WTC11 (cell line): Measurements from ENCODE around the gene MFAP3L. TPM values are rescaled to one million over a fixed set of nuclear protein-coding genes. Genes with fewer than 3 reads are reported as not detected.

ENCODE experiments used
- ATAC-seq: fragments of 200-7000 bp; cut with Tn5 transposase; 2 replicates; pipeline ENCODE4 v1.10.0; 2021; ENCODE audit warnings: mild to moderate bottlenecking, moderate library complexity
- CTCF ChIA-PET: fragments of 300-600 bp; sonication (Branson Sonifier 250); formaldehyde crosslinking; loops from one replicate; lab custom pipeline; 2021; ENCODE audit warnings: antibody characterized with exemption; lab: Charles Lee
- POLR2A ChIA-PET: fragments of 350-600 bp; sonication (Branson Sonifier 250); formaldehyde crosslinking; loops from one replicate; lab custom pipeline; 2021; ENCODE audit warnings: antibody characterized with exemption; lab: Charles Lee
- DNase-seq: peaks from one replicate; pipeline ENCODE4 v3.0.0; 2021; ENCODE audit warnings: low spot score
- H3K27ac Mint-ChIP-seq: 2 replicates; pipeline ENCODE4 v1.8.0; 2021; ENCODE audit warnings: mixed read lengths
- H3K27me3 Mint-ChIP-seq: 2 replicates; pipeline ENCODE4 v1.8.0; 2021; ENCODE audit warnings: low read depth, mild to moderate bottlenecking, moderate library complexity, mixed read lengths
- H3K36me3 Mint-ChIP-seq: 2 replicates; pipeline ENCODE4 v1.8.0; 2021; ENCODE audit warnings: mixed read lengths
- H3K4me1 Mint-ChIP-seq: 2 replicates; pipeline ENCODE4 v1.8.0; 2022; ENCODE audit warnings: mixed read lengths
- H3K4me3 Mint-ChIP-seq: 2 replicates; pipeline ENCODE4 v1.8.0; 2021; ENCODE audit warnings: mild to moderate bottlenecking, moderate library complexity, mixed read lengths
- H3K9me3 Mint-ChIP-seq: 2 replicates; pipeline ENCODE4 v1.8.0; 2021; ENCODE audit warnings: mixed read lengths
- AFF4 ChIP-seq: sonication (generic); formaldehyde crosslinking; IDR thresholded peaks from 2 replicates; pipeline ENCODE4 v1.8.1; 2023; ENCODE audit warnings: mild to moderate bottlenecking, missing genetic modification reagents, borderline replicate concordance
- ATF1 ChIP-seq: sonication (generic); formaldehyde crosslinking; IDR thresholded peaks from 2 replicates; pipeline ENCODE4 v1.8.1; 2023; ENCODE audit warnings: mild to moderate bottlenecking, moderate library complexity, missing genetic modification reagents
- ERG ChIP-seq: fragments of 250-450 bp; sonication (Bioruptor Pico); IDR thresholded peaks from 2 replicates; pipeline ENCODE4 v1.8.0; 2021; ENCODE audit warnings: mild to moderate bottlenecking
- GTF2I ChIP-seq: fragments of 250-450 bp; sonication (Bioruptor Pico); conservative IDR thresholded peaks from 2 replicates; pipeline ENCODE4 v1.4.0; 2021; ENCODE audit warnings: mild to moderate bottlenecking
- NR3C1 ChIP-seq: sonication (generic); formaldehyde crosslinking; conservative IDR thresholded peaks from 2 replicates; pipeline ENCODE4 v1.8.1; 2023; ENCODE audit warnings: low read depth, mild to moderate bottlenecking, missing genetic modification reagents
- PRDM15 ChIP-seq: sonication (generic); formaldehyde crosslinking; IDR thresholded peaks from 2 replicates; pipeline ENCODE4 v1.8.0; 2022; ENCODE audit warnings: missing genetic modification reagents
- TEAD1 ChIP-seq: sonication (generic); formaldehyde crosslinking; IDR thresholded peaks from 2 replicates; pipeline ENCODE4 v1.8.0; 2022; ENCODE audit warnings: mild to moderate bottlenecking, missing genetic modification reagents
- TEAD4 ChIP-seq: sonication (generic); formaldehyde crosslinking; IDR thresholded peaks from 2 replicates; pipeline ENCODE4 v1.8.0; 2022; ENCODE audit warnings: mild to moderate bottlenecking, missing genetic modification reagents
- ZBTB21 ChIP-seq: sonication (generic); formaldehyde crosslinking; IDR thresholded peaks from 2 replicates; pipeline ENCODE4 v1.8.1; 2023; ENCODE audit warnings: mild to moderate bottlenecking, missing genetic modification reagents, borderline replicate concordance
- ZBTB43 ChIP-seq: sonication (generic); formaldehyde crosslinking; IDR thresholded peaks from 2 replicates; pipeline ENCODE4 v1.8.1; 2023; ENCODE audit warnings: mild to moderate bottlenecking, missing genetic modification reagents
- ZNF138 ChIP-seq: sonication (generic); formaldehyde crosslinking; conservative IDR thresholded peaks from 2 replicates; pipeline ENCODE4 v1.8.1; 2022; ENCODE audit warnings: mild to moderate bottlenecking, moderate library complexity, missing genetic modification reagents
- ZNF512 ChIP-seq: sonication (generic); formaldehyde crosslinking; IDR thresholded peaks from 2 replicates; pipeline ENCODE4 v1.8.1; 2022; ENCODE audit warnings: missing genetic modification reagents, borderline replicate concordance
- ZNF671 ChIP-seq: fragments of 250-450 bp; sonication (Bioruptor Pico); IDR thresholded peaks from 2 replicates; pipeline ENCODE4 v1.8.0; 2021; ENCODE audit warnings: mild to moderate bottlenecking
- ZSCAN18 ChIP-seq: fragments of 250-450 bp; sonication (Bioruptor Pico); IDR thresholded peaks from 2 replicates; pipeline ENCODE4 v2.1.2; 2022; ENCODE audit warnings: mild to moderate bottlenecking, moderate library complexity
- total RNA-seq: library from RNA; stranded (reverse); gene quantifications from 3 replicates; pipeline ENCODE4 v1.2.3, GENCODE V29; 2021

MFAP3L gene
- total RNA-seq, 1 experiment from 2014 or later = 31.3 TPM

- Mint-ChIP-seq H3K4me1 (peaks cover 32% of the 10 kb centered on the region), H3K36me3 (no peaks in the 10 kb centered on the region), H3K4me3 (no peak overlapping the region), H3K9me3 (no peaks in the 10 kb centered on the region), H3K27me3 (no peaks in the 10 kb centered on the region), H3K27ac (no peak overlapping the region)
- CTCF ChIA-PET = interaction anchor here (0.9 kb wide), 1 partner anchor 189 kb away, joined by 3 read pairs; no protein-coding TSS in a partner anchor
- POLR2A ChIA-PET = no interaction called here
- no peak for DNase-seq
- TF ChIP-seq ZNF671 (CRISPR knock-in tag) (no peak), PRDM15 (CRISPR knock-in tag) (no peak), GTF2I (CRISPR knock-in tag) (no peak), NR3C1 (CRISPR knock-in tag) (no peak), ERG (CRISPR knock-in tag) (no peak), ZNF512 (CRISPR knock-in tag) (no peak), ATF1 (CRISPR knock-in tag) (no peak), TEAD4 (CRISPR knock-in tag) (no peak), TEAD1 (CRISPR knock-in tag) (no peak)
- ATAC-seq = no peak
Observed at GRCh38 chr4:169998981-169999380, 27.2 kb downstream of the MFAP3L start.

- ATAC-seq (peak; percentile 74), DNase-seq (no peak)
- H3K27me3 Mint-ChIP-seq = no peaks in the 10 kb centered on the region
- ChIA-PET CTCF (no interaction called here), POLR2A (interaction anchor here (0.7 kb wide), 1 partner anchor 29 kb away, joined by 4 read pairs; no protein-coding TSS in a partner anchor)
- 0 out of 2 replicates have a peak overlapping the region, but pooled peaks have one; percentile 24 for H3K4me3 Mint-ChIP-seq
- H3K36me3 Mint-ChIP-seq = peaks cover 7% of the 10 kb centered on the region
- peaks cover 6% of the 10 kb centered on the region for H3K9me3 Mint-ChIP-seq
- H3K4me1 Mint-ChIP-seq = peaks cover 39% of the 10 kb centered on the region
- peak overlapping the region; percentile 70; the same call in 1 of the 2 replicates for H3K27ac Mint-ChIP-seq
- no peak for TF ChIP-seq AFF4 (CRISPR knock-in tag)
- no peak for TF ChIP-seq ERG (CRISPR knock-in tag)
- no peak for TF ChIP-seq ZBTB21 (CRISPR knock-in tag)
- no peak for TF ChIP-seq ZNF138 (CRISPR knock-in tag)
- no peak for TF ChIP-seq ZSCAN18
- no peak for TF ChIP-seq ZBTB43 (CRISPR knock-in tag)
Observed at GRCh38 chr4:169996379-169997240, 29.6 kb downstream of the MFAP3L start.
